Kidney epithelial cell (primary cell): ENCODE data around the gene CASTOR1. TPM values are rescaled to one million over a fixed set of nuclear protein-coding genes. Genes with fewer than 3 reads are reported as not detected.

Experiments used
- DNase-seq: peaks from one replicate; pipeline ENCODE4 v3.0.0-alpha.2; 2010; ENCODE audit warnings: low read depth
- H3K27me3 ChIP-seq: 2 replicates; pipeline ENCODE4 v1.6.0; 2011; ENCODE audit warnings: low read length; ENCODE audit not compliant: control insufficient read depth, insufficient read depth
- H3K36me3 ChIP-seq: 2 replicates; pipeline ENCODE4 v1.5.1; 2011; ENCODE audit warnings: low read length; ENCODE audit not compliant: control insufficient read depth, insufficient read depth
- H3K4me3 ChIP-seq: 2 replicates; pipeline ENCODE4 v1.5.1; 2011; ENCODE audit warnings: low read depth, mild to moderate bottlenecking, control low read depth, low read length
- CTCF ChIP-seq: IDR thresholded peaks from 2 replicates; pipeline ENCODE4 v1.5.1; 2011; ENCODE audit warnings: mild to moderate bottlenecking, moderate library complexity, low read length, control low read depth, inconsistent platforms; ENCODE audit not compliant: insufficient read depth, poor library complexity, severe bottlenecking
- total RNA-seq: library from RNA; depleted of rRNA; stranded (reverse); fragments of >200 nt; gene quantifications from 2 replicates; pipeline ENCODE4 v1.2.3, GENCODE V29; 2015

CASTOR1 gene
- total RNA-seq, 1 donor from 2014 or later: 10.5 TPM

- peaks cover 4% of the 10 kb centered on the region for H3K36me3 ChIP-seq
- DNase-seq: no peak
- TF ChIP-seq CTCF: no peak
- no peak overlapping the region for H3K4me3 ChIP-seq
- H3K27me3 ChIP-seq: no peaks in the 10 kb centered on the region
Measured at GRCh38 chr22:30252411-30253204, 36.7 kb downstream of the CASTOR1 start.

GRCh38 chr22:30251711-30252110 lies 37.6 kb downstream of the CASTOR1 start:
- Histone ChIP-seq H3K4me3 (no peak overlapping the region), H3K36me3 (peaks cover 4% of the 10 kb centered on the region), H3K27me3 (no peaks in the 10 kb centered on the region)
- DNase-seq: no peak
- no peak for TF ChIP-seq CTCF

GRCh38 chr22:30250661-30251267 lies 38.5 kb downstream of the CASTOR1 start:
- Histone ChIP-seq H3K4me3 (no peak overlapping the region), H3K27me3 (no peaks in the 10 kb centered on the region), H3K36me3 (peaks cover 4% of the 10 kb centered on the region)
- DNase-seq: peak; percentile 92
- no peak for TF ChIP-seq CTCF

- no peak for TF ChIP-seq CTCF
- H3K27me3 ChIP-seq: no peaks in the 10 kb centered on the region
- peaks cover 4% of the 10 kb centered on the region for H3K36me3 ChIP-seq
- H3K4me3 ChIP-seq: no peak overlapping the region
- no peak for DNase-seq
Measured at GRCh38 chr22:30250039-30250565, 39.2 kb downstream of the CASTOR1 start.

GRCh38 chr22:30249049-30250038 lies 40.0 kb downstream of the CASTOR1 start:
- no peak for DNase-seq
- TF ChIP-seq CTCF: no peak
- Histone ChIP-seq H3K36me3 (peaks cover 4% of the 10 kb centered on the region), H3K4me3 (no peak overlapping the region), H3K27me3 (no peaks in the 10 kb centered on the region)
